Measurements from ENCODE around the gene VPS13D.

The VPS13D gene

GRCh38 chr1:12202577-12202976, 27.3 kb upstream of the VPS13D start:
- H3K9ac ChIP-seq (ENCODE audit: low read length), result no peak overlapping the region
- no peaks in the 10 kb centered on the region for H3K36me3 ChIP-seq (ENCODE audit: insufficient read depth, low read length)
- no peak overlapping the region for H3K4me3 ChIP-seq (ENCODE audit: low read depth in 1 of 2, low read length in 2 of 2)
- H3K9me3 ChIP-seq (ENCODE audit: low read length), result no peaks in the 10 kb centered on the region
- H3K27ac ChIP-seq (ENCODE audit: low read depth, low read length), result no peak overlapping the region
- no peaks in the 10 kb centered on the region for H3K4me1 ChIP-seq (ENCODE audit: insufficient read depth, low read length)
- no peaks in the 10 kb centered on the region for H3K27me3 ChIP-seq (ENCODE audit: control insufficient read depth in 1 of 2, insufficient read depth in 2 of 2, low read length in 2 of 2)

- H3K27me3 ChIP-seq (ENCODE audit: control insufficient read depth in 1 of 2, insufficient read depth in 2 of 2, low read length in 2 of 2), result no peaks in the 10 kb centered on the region
- H3K27ac ChIP-seq (ENCODE audit: low read depth, low read length), result no peak overlapping the region
- H3K4me1 ChIP-seq (ENCODE audit: insufficient read depth, low read length), result no peaks in the 10 kb centered on the region
- H3K9ac ChIP-seq (ENCODE audit: low read length), result no peak overlapping the region
- H3K9me3 ChIP-seq (ENCODE audit: low read length), result no peaks in the 10 kb centered on the region
- no peaks in the 10 kb centered on the region for H3K36me3 ChIP-seq (ENCODE audit: insufficient read depth, low read length)
- no peak overlapping the region for H3K4me3 ChIP-seq (ENCODE audit: low read depth in 1 of 2, low read length in 2 of 2)
These were observed 26.4 kb upstream of the VPS13D start for GRCh38 chr1:12203216-12204007.

- no peak overlapping the region for H3K9ac ChIP-seq (ENCODE audit: low read length)
- peaks cover 3% of the 10 kb centered on the region for H3K4me1 ChIP-seq (ENCODE audit: insufficient read depth, low read length)
- no peaks in the 10 kb centered on the region for H3K27me3 ChIP-seq (ENCODE audit: control insufficient read depth in 1 of 2, insufficient read depth in 2 of 2, low read length in 2 of 2)
- no peaks in the 10 kb centered on the region for H3K9me3 ChIP-seq (ENCODE audit: low read length)
- no peak overlapping the region for H3K27ac ChIP-seq (ENCODE audit: low read depth, low read length)
- no peaks in the 10 kb centered on the region for H3K36me3 ChIP-seq (ENCODE audit: insufficient read depth, low read length)
- H3K4me3 ChIP-seq (ENCODE audit: low read depth in 1 of 2, low read length in 2 of 2), result no peak overlapping the region
These were observed 25.7 kb upstream of the VPS13D start for GRCh38 chr1:12204140-12204539.

- no peaks in the 10 kb centered on the region for H3K27me3 ChIP-seq (ENCODE audit: control insufficient read depth in 1 of 2, insufficient read depth in 2 of 2, low read length in 2 of 2)
- H3K27ac ChIP-seq (ENCODE audit: low read depth, low read length), result no peak overlapping the region
- H3K4me1 ChIP-seq (ENCODE audit: insufficient read depth, low read length), result peaks cover 5% of the 10 kb centered on the region
- H3K4me3 ChIP-seq (ENCODE audit: low read depth in 1 of 2, low read length in 2 of 2), result no peak overlapping the region
- no peak overlapping the region for H3K9ac ChIP-seq (ENCODE audit: low read length)
- H3K9me3 ChIP-seq (ENCODE audit: low read length), result no peaks in the 10 kb centered on the region
- no peaks in the 10 kb centered on the region for H3K36me3 ChIP-seq (ENCODE audit: insufficient read depth, low read length)
These were observed 24.8 kb upstream of the VPS13D start for GRCh38 chr1:12204754-12205658.

- Histone ChIP-seq H3K9ac (ENCODE audit: low read length) (no peak overlapping the region), H3K36me3 (ENCODE audit: insufficient read depth, low read length) (no peaks in the 10 kb centered on the region), H3K27me3 (ENCODE audit: control insufficient read depth in 1 of 2, insufficient read depth in 2 of 2, low read length in 2 of 2) (no peaks in the 10 kb centered on the region), H3K4me3 (ENCODE audit: low read depth in 1 of 2, low read length in 2 of 2) (no peak overlapping the region), H3K27ac (ENCODE audit: low read depth, low read length) (no peak overlapping the region), H3K9me3 (ENCODE audit: low read length) (no peaks in the 10 kb centered on the region), H3K4me1 (ENCODE audit: insufficient read depth, low read length) (peaks cover 5% of the 10 kb centered on the region)
These were observed 23.6 kb upstream of the VPS13D start for GRCh38 chr1:12206238-12206637.

GRCh38 chr1:12206792-12207424, 22.9 kb upstream of the VPS13D start:
- Histone ChIP-seq H3K9ac (ENCODE audit: low read length) (no peak overlapping the region), H3K27ac (ENCODE audit: low read depth, low read length) (no peak overlapping the region), H3K9me3 (ENCODE audit: low read length) (no peaks in the 10 kb centered on the region), H3K36me3 (ENCODE audit: insufficient read depth, low read length) (no peaks in the 10 kb centered on the region), H3K4me3 (ENCODE audit: low read depth in 1 of 2, low read length in 2 of 2) (no peak overlapping the region), H3K4me1 (ENCODE audit: insufficient read depth, low read length) (peaks cover 5% of the 10 kb centered on the region), H3K27me3 (ENCODE audit: control insufficient read depth in 1 of 2, insufficient read depth in 2 of 2, low read length in 2 of 2) (no peaks in the 10 kb centered on the region)

GRCh38 chr1:12208271-12208670, 21.6 kb upstream of the VPS13D start:
- H3K9ac ChIP-seq (ENCODE audit: low read length), result no peak overlapping the region
- H3K9me3 ChIP-seq (ENCODE audit: low read length), result no peaks in the 10 kb centered on the region
- peaks cover 5% of the 10 kb centered on the region for H3K4me1 ChIP-seq (ENCODE audit: insufficient read depth, low read length)
- H3K4me3 ChIP-seq (ENCODE audit: low read depth in 1 of 2, low read length in 2 of 2), result no peak overlapping the region
- no peaks in the 10 kb centered on the region for H3K27me3 ChIP-seq (ENCODE audit: control insufficient read depth in 1 of 2, insufficient read depth in 2 of 2, low read length in 2 of 2)
- H3K27ac ChIP-seq (ENCODE audit: low read depth, low read length), result no peak overlapping the region
- H3K36me3 ChIP-seq (ENCODE audit: insufficient read depth, low read length), result no peaks in the 10 kb centered on the region

GRCh38 chr1:12208764-12209494, 20.9 kb upstream of the VPS13D start:
- Histone ChIP-seq H3K27me3 (ENCODE audit: control insufficient read depth in 1 of 2, insufficient read depth in 2 of 2, low read length in 2 of 2) (no peaks in the 10 kb centered on the region), H3K27ac (ENCODE audit: low read depth, low read length) (no peak overlapping the region), H3K4me3 (ENCODE audit: low read depth in 1 of 2, low read length in 2 of 2) (no peak overlapping the region), H3K4me1 (ENCODE audit: insufficient read depth, low read length) (peaks cover 5% of the 10 kb centered on the region), H3K9ac (ENCODE audit: low read length) (no peak overlapping the region), H3K9me3 (ENCODE audit: low read length) (no peaks in the 10 kb centered on the region), H3K36me3 (ENCODE audit: insufficient read depth, low read length) (no peaks in the 10 kb centered on the region)

- Histone ChIP-seq H3K4me3 (ENCODE audit: low read depth in 1 of 2, low read length in 2 of 2) (no peak overlapping the region), H3K36me3 (ENCODE audit: insufficient read depth, low read length) (no peaks in the 10 kb centered on the region), H3K9me3 (ENCODE audit: low read length) (no peaks in the 10 kb centered on the region), H3K27me3 (ENCODE audit: control insufficient read depth in 1 of 2, insufficient read depth in 2 of 2, low read length in 2 of 2) (no peaks in the 10 kb centered on the region), H3K4me1 (ENCODE audit: insufficient read depth, low read length) (peaks cover 5% of the 10 kb centered on the region), H3K9ac (ENCODE audit: low read length) (no peak overlapping the region), H3K27ac (ENCODE audit: low read depth, low read length) (no peak overlapping the region)
These were observed 20.4 kb upstream of the VPS13D start for GRCh38 chr1:12209495-12209832.

- Histone ChIP-seq H3K9me3 (ENCODE audit: low read length) (no peaks in the 10 kb centered on the region), H3K27me3 (ENCODE audit: control insufficient read depth in 1 of 2, insufficient read depth in 2 of 2, low read length in 2 of 2) (no peaks in the 10 kb centered on the region), H3K9ac (ENCODE audit: low read length) (no peak overlapping the region), H3K36me3 (ENCODE audit: insufficient read depth, low read length) (no peaks in the 10 kb centered on the region), H3K27ac (ENCODE audit: low read depth, low read length) (no peak overlapping the region), H3K4me3 (ENCODE audit: low read depth in 1 of 2, low read length in 2 of 2) (no peak overlapping the region), H3K4me1 (ENCODE audit: insufficient read depth, low read length) (no peaks in the 10 kb centered on the region)
These were observed 14.5 kb upstream of the VPS13D start for GRCh38 chr1:12215118-12215961.
